A673 (cell line): ENCODE results near the gene NCOR2.

Experiments used
- EZH2 ChIP-seq: fragments of 200-600 bp; sonication (generic); IDR thresholded peaks from 2 replicates; pipeline ENCODE4 v1.6.1; 2017; ENCODE audit warnings: borderline replicate concordance, low read depth, mild to moderate bottlenecking, mixed read lengths, antibody characterized with exemption, low read length; ENCODE audit not compliant: poor library complexity, severe bottlenecking
- TF ChIP-seq, protein P1 (sequence below): fragments of 300-800, 200-600 bp; sonication (generic); conservative IDR thresholded peaks from 2 replicates; pipeline ENCODE4 v1.5.1; 2017; ENCODE audit warnings: low read depth, mild to moderate bottlenecking, antibody characterized with exemption, low read length, moderate library complexity, mixed read lengths

DNA sequence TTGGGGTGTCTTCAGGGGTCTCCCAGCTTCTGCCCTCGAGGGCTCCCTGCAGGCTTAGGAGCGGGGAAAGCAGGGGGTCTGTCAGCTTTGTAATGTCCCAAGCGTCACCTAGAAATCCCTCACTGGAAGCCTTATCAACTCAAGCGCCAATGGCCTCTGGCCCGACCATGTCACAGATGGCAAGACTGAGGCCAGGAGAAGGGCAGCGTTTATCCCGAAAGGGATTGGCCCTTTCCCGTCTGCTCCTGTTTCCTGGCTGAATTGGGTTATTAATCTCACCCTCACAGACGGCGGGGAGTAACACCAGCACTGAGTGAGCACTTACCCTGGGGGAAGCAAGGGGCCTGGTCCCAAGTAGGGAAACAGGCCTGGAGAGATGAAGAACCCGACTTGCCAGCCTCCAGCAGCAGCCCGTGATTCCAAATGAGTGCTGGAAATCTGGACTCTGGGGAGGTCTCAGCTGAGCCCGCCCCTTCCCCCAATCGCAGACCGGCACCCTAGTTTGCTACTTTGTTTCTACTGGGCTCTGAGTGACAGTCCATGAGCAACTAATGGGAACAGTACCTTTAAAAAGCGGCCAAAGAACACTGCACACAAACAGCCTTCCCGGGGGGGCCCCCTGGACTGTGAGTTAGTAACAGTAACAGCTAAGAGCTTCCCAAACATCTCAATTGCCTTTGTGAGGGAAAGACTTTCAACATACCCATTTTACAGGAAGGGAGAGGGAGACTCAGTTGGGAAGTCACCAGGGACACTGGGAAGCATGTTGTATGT is 2.1 kb upstream of the NCOR2 start:
- TF ChIP-seq, protein P1, sequence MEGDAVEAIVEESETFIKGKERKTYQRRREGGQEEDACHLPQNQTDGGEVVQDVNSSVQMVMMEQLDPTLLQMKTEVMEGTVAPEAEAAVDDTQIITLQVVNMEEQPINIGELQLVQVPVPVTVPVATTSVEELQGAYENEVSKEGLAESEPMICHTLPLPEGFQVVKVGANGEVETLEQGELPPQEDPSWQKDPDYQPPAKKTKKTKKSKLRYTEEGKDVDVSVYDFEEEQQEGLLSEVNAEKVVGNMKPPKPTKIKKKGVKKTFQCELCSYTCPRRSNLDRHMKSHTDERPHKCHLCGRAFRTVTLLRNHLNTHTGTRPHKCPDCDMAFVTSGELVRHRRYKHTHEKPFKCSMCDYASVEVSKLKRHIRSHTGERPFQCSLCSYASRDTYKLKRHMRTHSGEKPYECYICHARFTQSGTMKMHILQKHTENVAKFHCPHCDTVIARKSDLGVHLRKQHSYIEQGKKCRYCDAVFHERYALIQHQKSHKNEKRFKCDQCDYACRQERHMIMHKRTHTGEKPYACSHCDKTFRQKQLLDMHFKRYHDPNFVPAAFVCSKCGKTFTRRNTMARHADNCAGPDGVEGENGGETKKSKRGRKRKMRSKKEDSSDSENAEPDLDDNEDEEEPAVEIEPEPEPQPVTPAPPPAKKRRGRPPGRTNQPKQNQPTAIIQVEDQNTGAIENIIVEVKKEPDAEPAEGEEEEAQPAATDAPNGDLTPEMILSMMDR = no peak
- no peak for TF ChIP-seq EZH2
